HG02763 (cell line): ENCODE data around the gene TIMM8B.
"Not testable (repeated sequence)": the region's sequence is repeated elsewhere in the genome, so short reads cannot be mapped to it uniquely, and the experiment has no call there.

Experiments
- ATAC-seq: cut with Tn5 transposase; IDR thresholded peaks from one replicate; pipeline ENCODE4 v1.9.1; 2021; ENCODE audit warnings: mild to moderate bottlenecking, moderate library complexity; ENCODE audit not compliant: unreplicated experiment

The TIMM8B gene

DNA sequence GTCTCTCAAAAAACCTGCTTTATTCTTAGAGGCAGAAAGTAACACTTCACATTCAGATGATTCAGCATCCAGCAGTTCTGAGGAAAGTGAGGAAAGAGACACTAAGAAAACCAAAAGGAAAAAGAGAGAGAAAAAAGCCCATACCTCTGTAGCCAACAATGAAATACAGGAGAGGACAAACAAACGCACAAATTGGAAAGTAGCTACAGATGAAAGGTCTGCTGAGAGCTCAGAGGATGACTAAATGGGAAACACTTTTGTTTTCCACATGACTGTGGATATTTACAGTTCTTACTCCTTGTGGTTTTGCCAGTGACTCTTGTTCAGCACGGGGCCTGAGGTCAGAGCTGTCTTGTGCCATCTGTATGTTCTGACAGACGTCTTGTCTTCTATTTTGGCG lies 3.8 kb downstream of the TIMM8B start:
- no peak for ATAC-seq

DNA sequence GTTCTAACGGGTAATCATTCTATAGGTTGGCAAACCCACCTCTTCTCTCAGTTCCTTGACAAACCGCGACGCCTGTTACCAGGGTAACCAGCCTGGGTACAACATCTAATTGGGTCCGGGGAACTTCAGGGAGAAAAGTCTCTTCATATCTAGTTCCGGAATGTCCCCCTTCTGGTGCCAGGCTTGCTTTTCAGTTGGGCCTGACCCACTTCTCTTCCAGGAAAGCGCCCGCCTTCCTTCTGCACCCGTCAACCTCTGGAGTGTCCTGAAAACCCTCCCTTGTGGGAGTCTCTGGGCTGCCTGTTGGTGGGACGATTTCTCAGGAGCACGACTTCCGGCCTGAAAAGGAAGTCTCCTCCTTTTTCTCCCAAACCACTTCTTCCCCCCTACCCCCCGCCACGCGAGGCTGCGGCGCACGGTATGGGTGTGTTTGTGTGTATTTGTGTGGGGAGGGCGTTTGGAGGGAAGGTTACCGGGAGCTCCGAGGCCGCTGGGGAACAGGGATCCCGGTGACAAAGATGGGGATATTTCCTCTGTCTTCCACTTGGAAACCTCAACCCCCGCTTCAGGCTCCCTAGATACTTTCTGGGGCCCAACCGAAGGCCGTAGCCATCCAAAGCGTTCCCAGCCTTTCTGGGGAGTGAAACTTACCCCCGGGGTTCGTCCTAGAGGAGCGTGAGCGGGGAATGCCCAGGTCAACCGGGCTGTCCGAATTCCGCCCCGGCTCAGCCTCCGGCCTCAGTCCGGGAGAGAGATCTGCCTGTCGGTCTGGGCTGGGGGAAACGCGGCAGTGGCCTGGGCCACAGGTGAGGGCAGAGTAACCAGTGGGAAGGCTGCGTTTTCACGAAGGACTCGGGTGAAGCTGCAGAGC lies 12.4 kb downstream of the TIMM8B start, which contains the start of the genes NKAPD1 and PIH1D2:
Gene NKAPD1 (plus strand): TSS at position 359 of the 871 bp plus-strand sequence. CDS start 1,276 bp downstream, outside the sequence.
Gene PIH1D2 (minus strand): TSS at position 77 of the 871 bp plus-strand sequence. CDS start 843 bp downstream, outside the sequence.
- peak; percentile 85 for ATAC-seq

DNA sequence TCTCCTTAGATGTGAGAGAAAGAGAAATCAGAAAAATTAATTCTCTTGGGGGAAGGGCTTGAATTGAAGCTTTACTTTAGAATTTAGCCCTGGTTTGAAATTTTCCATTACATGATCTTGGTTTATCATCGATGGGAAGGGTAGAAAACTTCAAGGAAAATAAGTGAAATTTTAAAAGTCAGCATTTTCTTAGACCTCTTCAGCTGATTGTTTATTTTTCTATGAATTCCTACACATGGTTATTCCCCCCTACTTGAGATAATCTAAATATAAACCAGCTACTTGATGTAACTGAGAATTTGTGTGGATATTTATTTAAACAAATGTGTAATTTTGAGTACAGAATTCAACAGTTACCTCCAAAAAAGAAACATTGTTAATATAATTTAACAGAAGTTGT lies 23.6 kb downstream of the TIMM8B start:
- ATAC-seq, result no peak

DNA sequence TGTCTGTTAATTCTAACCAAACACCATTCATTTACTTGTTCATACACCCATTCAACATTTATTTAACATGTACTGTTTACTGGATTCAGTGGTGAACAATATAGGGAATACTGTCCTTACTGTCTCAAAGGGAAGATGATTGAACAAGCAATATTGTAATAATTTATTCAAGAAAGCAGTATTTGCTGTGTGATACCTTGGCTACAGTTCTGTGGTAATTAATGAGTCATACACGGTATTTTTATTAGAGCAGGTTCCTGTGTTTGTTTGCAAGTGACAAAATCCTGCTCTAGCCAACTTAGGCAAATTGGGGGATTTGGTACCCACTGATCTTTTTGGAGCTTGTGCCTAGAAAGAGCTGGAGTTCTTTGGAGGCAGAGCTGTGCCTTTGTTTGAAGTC lies 28.5 kb downstream of the TIMM8B start:
- ATAC-seq, result no peak

DNA sequence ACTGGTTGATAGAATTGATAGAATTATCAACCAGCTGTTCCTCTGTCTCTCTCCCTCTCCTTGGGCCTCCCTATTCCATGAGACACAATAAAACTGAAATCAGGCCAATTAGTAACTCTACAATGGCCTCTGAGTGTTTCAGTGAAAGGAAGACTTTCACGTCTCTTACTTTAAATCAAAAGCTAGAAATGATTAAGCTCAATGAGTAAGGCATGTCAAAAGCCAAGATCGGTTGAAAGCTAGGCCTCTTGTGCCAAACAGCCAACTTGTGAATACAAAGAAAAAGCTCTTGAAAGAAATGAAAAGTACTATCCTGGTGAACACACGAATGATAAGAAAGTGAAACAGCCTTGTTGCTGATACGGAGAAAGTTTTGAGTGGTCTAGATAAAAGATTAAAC lies 29.4 kb downstream of the TIMM8B start:
- ATAC-seq, result no peak

DNA sequence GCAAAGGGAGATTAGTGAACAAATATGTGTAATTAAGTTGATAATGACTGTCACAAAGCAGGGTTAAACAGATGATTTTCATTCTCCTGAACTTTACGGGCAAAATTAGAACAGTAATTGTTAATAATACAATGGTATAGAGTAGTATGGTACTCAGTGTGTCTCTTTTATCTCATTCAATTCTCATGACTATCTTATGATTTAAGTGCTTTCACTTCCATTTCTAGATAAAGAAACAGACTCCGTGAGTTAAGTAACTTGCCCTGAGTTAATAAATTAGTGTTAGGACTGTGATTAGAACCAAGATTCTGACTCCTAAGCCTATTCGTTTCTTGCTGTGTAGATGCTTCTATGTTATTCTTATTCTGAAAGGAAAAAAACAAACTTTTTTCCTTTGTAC lies 34.8 kb downstream of the TIMM8B start:
- no peak for ATAC-seq

DNA sequence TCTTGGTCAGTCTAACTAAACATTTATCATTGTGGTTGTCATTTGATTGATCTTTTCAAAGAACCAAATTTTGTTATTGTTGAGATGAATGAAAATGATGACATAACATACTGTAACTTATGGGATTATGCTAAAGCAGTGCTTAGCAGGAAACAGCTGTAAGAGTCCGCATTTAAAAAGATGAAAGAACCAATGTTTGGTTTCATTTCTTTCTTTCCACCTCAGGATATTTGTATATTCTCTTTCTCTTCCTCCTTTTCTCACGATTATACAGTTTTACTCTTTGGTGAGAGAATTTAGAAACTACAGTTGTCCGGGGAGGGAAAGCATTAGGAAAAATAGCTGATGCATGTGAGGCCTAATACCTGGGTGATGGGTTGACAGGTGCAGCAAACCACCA lies 35.8 kb downstream of the TIMM8B start:
- ATAC-seq, result peak; percentile 83

DNA sequence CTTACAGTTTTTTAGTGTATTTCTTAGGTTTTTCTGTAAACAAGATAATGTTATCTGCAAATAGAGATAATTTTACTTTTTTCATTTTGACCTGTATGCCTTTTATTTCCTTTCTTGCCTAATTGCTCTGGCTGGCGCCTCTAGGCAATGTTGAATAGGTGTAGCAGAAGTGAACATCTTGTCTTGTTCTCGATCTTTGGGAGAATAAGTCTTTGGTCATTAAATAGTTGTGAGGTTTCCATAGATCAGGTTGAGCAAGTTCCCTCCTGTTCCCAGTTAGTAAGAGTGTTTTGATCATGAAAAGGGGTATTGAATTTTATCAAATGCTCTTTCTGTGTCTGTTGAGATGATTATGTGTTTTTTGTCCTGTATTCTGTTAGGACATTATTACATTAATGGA lies 36.8 kb downstream of the TIMM8B start:
- no peak for ATAC-seq

DNA sequence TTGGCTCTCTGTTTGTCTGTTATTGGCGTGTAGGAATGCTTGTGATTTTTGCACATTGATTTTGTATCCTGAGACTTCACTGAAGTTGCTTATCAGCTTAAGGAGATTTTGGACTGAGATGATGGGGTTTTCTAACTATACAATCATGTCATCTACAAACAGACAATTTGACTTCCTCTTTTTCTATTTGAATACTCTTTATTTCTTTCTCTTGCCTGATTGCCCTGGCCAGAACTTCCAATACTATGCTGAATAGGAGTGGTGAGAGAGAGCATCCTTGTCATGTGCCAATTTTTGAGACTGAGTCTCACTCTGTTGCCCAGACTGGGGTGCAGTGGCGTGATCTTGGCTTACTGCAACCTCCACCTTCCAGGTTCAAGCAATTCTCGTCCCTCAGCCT lies 38.3 kb downstream of the TIMM8B start:
- ATAC-seq, result not testable (repeated sequence)

DNA sequence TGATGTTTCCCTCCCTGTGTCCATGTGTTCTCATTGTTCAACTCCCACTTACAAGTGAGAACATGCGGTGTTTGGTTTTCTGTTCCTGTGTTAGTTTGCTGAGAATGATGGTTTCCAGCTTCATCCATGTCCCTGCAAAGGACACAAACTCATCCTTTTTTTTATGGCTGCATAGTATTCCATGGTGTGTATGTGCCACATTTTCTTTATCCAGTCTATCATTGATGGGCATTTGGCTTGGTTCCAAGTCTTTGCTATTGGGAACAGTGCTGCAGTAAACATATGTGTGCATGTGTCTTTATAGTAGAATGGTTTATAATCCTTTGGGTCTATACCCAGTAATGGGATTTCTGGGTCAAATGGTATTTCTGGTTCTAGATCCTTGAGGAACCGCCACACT lies 39.9 kb downstream of the TIMM8B start:
- not testable (repeated sequence) for ATAC-seq

DNA sequence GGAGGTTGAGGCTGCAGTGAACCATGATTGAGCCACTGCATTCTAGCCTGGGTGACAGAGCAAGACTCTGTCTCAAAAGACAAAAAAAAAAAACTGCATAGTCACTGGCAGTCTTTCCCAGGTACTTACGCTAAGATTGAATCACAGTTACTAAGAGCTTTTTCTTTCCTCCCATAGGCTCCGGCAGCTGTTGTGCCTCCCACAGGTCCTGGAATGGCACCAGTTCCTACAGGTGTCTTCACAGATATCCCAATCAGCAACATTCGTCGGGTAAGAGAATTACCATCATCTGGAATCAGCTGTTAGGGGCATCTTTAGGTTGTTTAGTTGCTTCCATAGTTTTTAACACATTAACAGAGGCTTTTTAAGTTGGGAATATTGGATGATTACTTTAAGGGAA lies 41.6 kb downstream of the TIMM8B start:
- no peak for ATAC-seq

DNA sequence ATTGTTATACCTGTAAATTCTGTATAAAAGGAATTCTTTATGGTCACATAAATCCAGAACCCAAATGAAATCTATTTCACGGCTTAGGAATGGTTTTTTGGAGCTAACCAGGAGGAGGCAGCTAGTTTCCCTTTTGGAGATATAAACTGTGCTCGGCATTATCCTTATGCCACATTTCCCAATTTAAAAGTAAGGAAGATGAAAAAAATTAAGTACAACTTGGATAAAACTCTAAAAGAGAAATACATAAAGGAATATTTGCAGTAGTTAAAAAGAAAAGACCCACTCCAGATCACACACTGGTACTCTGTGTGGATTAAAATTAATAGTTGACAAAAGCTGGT lies 43.6 kb downstream of the TIMM8B start:
- ATAC-seq, result no peak

DNA sequence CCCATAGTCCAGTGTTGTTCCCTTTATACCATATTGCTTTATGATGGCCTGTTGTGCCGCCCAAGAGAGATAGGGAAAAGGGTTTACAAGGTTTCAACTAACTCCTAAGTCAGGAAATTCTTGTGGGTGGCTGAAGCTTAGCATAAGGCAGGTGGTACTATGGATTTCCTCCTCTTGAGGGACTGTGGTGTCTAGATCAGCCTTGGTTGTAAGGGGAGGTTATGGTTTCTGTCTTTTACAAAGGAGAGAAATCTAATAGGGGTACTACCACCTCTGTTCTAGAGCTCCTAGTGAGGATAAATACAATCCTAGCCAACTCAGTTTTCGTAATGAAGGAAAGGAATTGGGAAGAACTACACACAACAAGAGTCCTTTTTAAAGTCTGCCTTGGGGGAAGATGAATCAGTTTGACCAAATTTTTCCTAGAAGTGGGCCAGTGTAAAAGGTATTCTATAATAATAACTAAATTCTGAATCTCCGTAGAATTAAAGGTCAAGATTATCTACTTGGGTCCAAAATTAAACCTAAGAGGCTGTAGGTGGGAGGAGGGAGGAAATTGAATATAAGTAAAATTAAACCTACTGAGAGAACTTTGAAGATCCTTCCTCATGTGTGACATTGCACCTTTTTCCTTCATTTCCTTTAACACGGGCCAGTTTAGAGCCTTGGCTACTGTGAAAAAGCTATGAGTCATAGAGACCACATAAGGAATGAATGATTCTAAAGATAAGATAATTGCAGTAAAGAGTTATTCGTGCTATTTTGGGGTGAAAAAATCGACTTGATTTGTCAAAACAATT lies 44.2 kb downstream of the TIMM8B start:
- no peak for ATAC-seq

DNA sequence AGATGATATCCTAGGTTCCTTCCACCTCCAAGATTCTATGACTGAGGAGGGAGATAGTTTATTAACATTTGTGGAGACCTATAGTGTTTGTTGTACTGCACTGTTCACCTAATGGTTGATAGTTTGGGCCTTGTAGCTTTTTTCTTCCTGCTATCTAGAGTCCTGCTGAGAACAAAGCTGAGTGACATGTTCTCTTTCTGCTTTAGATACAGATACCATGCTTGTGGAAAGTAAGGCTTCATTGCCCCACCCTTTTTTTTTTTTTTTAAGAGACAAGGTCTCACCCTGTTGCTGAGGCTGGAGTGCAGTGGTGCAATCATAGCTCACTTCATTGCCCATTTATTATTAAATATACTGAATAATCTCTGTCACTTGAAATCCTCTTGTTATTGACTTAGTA lies 49.0 kb downstream of the TIMM8B start:
- no peak for ATAC-seq
